Germinal center (tissue), 1 donor: ENCODE measurements around the gene BMP8A.
"Not testable (repeated sequence)": the region's sequence is repeated elsewhere in the genome, so short reads cannot be mapped to it uniquely, and the experiment has no call there.

Source experiments
- DNase-seq: peaks from one replicate; pipeline ENCODE4 v3.0.0; 2012; ENCODE audit warnings: mixed read lengths, low spot score

The BMP8A gene

GRCh38 chr1:39491146-39491921 is at the start of gene BMP8A:
Gene BMP8A, plus strand, starts transcription at chr1:39491636. Its CDS starts 356 bp downstream, at chr1:39491992.
- peak; percentile 94 for DNase-seq

DNA sequence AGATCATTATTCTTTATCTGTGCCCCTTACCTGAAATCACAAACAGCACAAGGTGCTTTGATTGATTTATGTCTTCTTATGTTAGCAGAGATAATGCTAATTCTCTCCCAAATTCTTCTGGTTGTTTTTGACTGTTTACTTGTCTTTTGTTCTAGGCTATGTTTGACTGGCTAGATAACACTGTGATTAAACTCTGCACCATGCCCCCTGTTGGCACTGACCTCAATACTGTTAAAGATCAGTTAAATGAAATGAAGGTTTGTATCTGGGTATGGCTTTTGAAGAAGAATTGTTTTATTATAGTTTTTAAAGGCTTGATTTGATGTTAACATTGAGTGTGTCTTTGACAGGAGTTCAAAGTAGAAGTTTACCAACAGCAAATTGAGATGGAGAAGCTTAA is 49.6 kb upstream of the BMP8A start:
- no peak for DNase-seq

GRCh38 chr1:39445573-39445972 is 45.9 kb upstream of the BMP8A start:
- DNase-seq = no peak

- no peak for DNase-seq
Measured at GRCh38 chr1:39446986-39447567, 44.4 kb upstream of the BMP8A start.

DNA sequence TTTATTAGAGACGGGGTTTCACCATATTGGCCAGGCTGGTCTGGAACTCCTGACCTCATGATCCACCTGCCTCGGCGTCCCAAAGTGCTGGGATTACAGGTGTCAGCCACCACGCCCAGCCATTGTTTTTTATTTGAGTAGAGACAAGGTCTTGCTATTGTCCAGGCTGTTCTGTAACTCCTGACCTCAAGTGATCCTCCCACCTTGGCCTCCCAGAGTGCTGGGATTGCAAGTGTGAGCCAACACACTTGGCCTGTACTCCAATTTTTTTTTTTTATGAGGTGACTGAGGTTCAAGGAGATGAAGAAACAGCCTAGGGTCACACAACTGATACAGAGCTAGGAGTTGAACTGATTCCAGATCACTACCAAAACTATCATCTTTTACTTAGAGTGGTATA is 41.4 kb upstream of the BMP8A start:
- DNase-seq = not testable (repeated sequence)

GRCh38 chr1:39450956-39451606 is 40.4 kb upstream of the BMP8A start:
- no peak for DNase-seq

DNA sequence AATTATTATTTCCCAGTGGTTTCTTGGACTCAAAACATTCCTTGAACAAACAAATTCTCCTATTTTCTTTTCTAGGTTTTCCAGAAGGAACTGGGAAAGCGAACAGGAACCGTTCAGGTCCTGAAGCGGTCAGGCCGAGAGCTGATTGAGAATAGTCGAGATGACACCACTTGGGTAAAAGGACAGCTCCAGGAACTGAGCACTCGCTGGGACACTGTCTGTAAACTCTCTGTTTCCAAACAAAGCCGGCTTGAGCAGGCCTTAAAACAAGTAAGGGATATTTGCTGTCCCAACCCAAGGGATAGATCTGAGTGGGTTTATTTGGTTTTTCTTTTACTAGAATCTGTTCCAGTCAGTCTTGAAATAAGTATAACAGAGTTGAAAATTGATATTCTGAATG is 39.4 kb upstream of the BMP8A start:
- DNase-seq = no peak

DNA sequence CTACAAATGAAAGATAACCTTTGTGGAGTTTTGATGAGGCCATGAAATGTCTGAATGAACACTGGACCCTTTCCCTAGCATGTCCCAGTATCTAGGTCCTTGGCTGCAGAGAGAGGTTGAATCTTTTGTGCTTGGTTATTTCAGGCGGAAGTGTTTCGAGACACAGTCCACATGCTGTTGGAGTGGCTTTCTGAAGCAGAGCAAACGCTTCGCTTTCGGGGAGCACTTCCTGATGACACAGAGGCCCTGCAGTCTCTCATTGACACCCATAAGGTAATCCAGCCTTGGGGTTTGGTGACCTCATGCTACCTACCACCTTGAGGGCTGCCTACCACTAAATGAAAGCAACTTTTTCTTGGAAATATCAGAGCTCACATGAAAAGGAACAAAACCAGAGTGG is 38.9 kb upstream of the BMP8A start:
- no peak for DNase-seq

GRCh38 chr1:39453603-39454002 is 37.8 kb upstream of the BMP8A start:
- DNase-seq = no peak

DNA sequence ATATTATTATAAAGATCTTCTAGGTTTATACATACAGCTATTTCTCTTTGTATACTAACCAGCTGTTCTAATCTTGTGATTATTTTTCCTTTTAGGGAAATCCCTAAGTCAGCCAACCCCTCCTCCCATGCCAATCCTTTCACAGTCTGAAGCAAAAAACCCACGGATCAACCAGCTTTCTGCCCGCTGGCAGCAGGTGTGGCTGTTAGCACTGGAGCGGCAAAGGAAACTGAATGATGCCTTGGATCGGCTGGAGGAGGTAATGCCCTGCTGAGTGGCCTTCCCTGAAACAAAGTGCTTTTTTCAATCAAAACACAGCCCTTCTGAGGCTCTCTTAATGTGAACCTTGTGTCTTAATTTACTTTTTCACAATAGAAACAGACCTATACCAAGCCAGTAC is 32.4 kb upstream of the BMP8A start:
- no peak for DNase-seq

GRCh38 chr1:39462074-39462473 is 29.4 kb upstream of the BMP8A start:
- no peak for DNase-seq

- DNase-seq = no peak
Measured at GRCh38 chr1:39466413-39467107, 24.9 kb upstream of the BMP8A start.

- not testable (repeated sequence) for DNase-seq
Measured at GRCh38 chr1:39467108-39467720, 24.2 kb upstream of the BMP8A start.

- DNase-seq = no peak
Measured at GRCh38 chr1:39469150-39469549, 22.3 kb upstream of the BMP8A start.

DNA sequence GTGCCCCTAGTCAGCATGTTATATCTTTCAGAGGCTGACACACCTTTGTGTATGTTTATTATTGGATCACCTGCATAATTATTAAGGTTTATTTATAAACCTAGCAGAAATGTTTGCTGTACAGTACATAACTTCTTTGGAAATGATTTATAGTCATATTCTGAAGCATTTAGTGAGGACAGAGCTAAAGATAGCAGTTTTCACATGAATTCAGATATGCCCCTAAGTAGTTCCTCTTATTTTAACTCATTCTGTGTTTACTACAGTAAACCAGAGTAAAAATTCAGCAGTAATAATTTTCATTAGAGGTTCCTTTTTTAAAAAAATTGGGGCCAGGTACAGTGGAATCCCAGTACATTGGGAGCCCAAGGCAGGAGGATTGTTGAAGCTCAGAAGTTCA is 21.4 kb upstream of the BMP8A start:
- DNase-seq = no peak

DNA sequence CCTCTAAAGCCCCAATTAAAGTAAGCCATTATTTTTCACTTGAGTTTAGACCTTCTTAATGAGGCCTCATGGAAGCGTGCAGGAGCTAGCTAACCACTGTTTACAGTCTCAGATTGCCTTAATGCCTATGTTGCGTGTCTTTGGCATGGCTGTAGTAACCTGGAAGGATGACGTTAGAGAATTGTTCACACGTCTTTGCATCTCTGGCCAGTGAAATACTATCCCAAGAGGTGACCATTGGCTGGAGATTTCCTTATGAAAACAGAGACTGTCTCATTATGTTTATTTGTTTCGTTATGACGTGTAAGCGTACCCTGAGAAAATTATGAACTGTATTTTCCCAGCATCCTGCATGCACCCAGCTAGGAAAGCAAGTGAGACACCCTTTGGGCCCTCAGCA is 18.6 kb upstream of the BMP8A start:
- DNase-seq = no peak

DNA sequence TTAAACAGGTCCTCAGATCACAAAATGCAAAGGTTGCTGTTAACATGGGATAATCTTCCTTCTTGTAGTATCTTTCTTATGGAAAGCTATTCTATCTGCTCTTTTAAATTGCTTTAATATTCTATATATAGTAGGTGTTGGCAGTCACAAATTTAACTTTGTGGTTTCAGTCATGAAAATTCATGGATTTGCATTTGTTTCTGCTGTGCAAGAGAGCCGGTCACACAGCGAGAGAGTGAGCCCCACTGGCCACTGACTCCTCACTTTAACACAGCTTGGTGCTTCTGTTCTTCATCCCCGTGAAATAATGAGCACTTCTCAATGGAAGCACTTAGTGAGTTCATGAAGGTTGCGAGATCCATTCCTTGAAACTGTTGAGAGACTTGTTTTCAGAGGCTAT is 18.1 kb upstream of the BMP8A start:
- no peak for DNase-seq

DNA sequence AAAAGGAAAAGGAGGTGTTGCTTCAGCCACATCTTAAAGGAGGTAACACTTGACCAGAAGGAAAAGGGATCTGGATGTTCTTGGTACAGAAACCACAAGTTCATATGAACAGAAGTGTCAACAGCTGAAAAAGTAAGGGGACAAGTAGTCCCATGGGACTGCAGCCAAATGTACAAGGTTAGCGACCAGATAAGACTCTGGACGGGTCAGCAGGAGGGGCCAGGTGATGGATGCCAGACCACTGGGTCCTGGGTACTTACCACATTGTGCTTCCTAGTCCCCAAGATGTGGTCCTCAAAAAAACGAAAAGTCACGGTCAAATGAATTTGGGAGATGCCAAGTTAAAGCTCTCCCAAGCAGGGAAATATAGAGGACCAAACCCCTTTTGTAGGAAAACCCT is 16.6 kb upstream of the BMP8A start:
- no peak for DNase-seq

- DNase-seq = not testable (repeated sequence)
Measured at GRCh38 chr1:39475551-39475950, 15.9 kb upstream of the BMP8A start.

- DNase-seq = no peak
Measured at GRCh38 chr1:39478126-39478915, 13.1 kb upstream of the BMP8A start.

- no peak for DNase-seq
Measured at GRCh38 chr1:39481289-39481688, 10.1 kb upstream of the BMP8A start.
